ENCODE data around the gene KDM4C. TPM values are rescaled to one million over a fixed set of nuclear protein-coding genes. Genes with fewer than 3 reads are reported as not detected.

KDM4C gene
- total and polyA plus RNA-seq, 2 of the 8 experiments (the other 6 are each of a cell fraction or from before 2014, with no cell fraction given) = 13.0 to 26.1 TPM

DNA sequence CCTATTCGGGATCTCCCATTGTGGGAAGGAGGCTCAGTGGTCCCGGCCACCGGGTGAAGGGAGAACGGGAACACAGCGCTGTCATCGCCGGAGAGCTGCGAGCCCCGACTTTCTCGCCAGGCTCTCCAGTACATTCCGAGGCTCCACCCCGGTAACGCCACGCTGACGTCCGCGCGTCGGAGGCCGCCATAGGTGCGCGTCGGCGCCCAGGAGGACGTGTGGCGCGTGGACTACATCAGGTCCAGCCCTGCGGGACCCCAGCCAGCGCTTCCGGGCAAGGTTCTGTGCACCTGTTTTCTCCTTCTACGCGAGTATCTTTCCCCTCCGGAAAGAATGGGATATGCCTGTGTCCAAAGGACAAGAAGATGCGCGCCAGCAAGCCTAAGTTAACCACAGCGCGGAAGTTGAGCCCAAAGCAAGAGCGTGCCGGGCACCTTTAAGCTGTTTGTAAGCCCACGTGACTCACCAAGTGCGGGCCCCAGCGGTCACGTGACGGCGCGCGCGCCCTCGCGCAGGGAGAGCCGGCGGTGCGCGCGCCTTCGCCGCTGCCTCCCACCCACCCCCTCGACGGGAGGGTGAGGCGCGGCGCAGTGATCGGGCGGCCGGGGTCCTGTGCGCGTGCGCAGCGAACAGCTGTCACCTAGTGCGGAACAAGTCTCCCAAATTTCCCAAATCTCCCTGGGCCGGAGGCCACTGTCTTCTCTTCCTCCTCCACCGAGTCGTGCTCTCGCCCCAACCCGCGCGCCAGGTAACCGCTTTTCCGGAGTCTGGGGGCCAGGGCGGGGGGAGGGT is at the start of gene KDM4C (continued):
- no peak for TF ChIP-seq POU5F1 (IDR thresholded peaks at IDR 0.05; ENCODE audit: low read depth, low read length)
- TF ChIP-seq BACH1 (IDR thresholded peaks at IDR 0.05; ENCODE audit: low read length) = peak; percentile 52
- peak; percentile 95 for TF ChIP-seq CREB1 (IDR thresholded peaks at IDR 0.05)
- TF ChIP-seq KDM1A (IDR thresholded peaks at IDR 0.05; ENCODE audit: borderline replicate concordance, low read length) = no peak
- TF ChIP-seq PHF8 (conservative IDR thresholded peaks at IDR 0.05; ENCODE audit: low read depth, low read length) = peak; percentile 94
- TF ChIP-seq EGR1 (IDR thresholded peaks at IDR 0.05; ENCODE audit: borderline replicate concordance, low read depth, low read length) = peak; percentile 77
- peak in 1 of 2 experiments; percentile 38; a peak in 1 of 3 replicates for TF ChIP-seq EP300 (IDR thresholded peaks at IDR 0.05; ENCODE audit: borderline replicate concordance in 1 of 2, low read depth in 2 of 2, low read length in 2 of 2)
- no peak for TF ChIP-seq BCL11A (IDR thresholded peaks at IDR 0.05; ENCODE audit: low read depth in 2 of 2, low read length in 2 of 2)
- TF ChIP-seq YY1 (IDR thresholded peaks at IDR 0.05; ENCODE audit: low read depth, low read length) = peak; percentile 87
- peak; percentile 93 for TF ChIP-seq RBBP5 (IDR thresholded peaks at IDR 0.05; ENCODE audit: borderline replicate concordance, low read depth, low read length)
- peak; percentile 49 to 66; a peak in 2 of 4 replicates for TF ChIP-seq HDAC2 (IDR thresholded peaks at IDR 0.05; ENCODE audit: borderline replicate concordance in 1 of 2, low read depth in 2 of 2, low read length in 2 of 2)
- peak; percentile 98 for TF ChIP-seq ATF3 (IDR thresholded peaks at IDR 0.05; ENCODE audit: insufficient read depth, low read depth, low read length)
- no peak for TF ChIP-seq CBX5 (IDR thresholded peaks at IDR 0.05; ENCODE audit: low read depth, low read length)
- TF ChIP-seq KDM5A (IDR thresholded peaks at IDR 0.05; ENCODE audit: low read length) = peak; percentile 42; the same call in 1 of the 2 replicates
- TF ChIP-seq RXRA (IDR thresholded peaks at IDR 0.05; ENCODE audit: insufficient read depth, low read depth, low read length) = no peak
- TF ChIP-seq ZNF274 (IDR thresholded peaks at IDR 0.05; ENCODE audit: borderline replicate concordance, extremely low read depth, low read length) = no peak
- peak; percentile 5; the same call in 1 of the 2 replicates for TF ChIP-seq CHD2 (IDR thresholded peaks at IDR 0.05; ENCODE audit: low read length)
- peak; percentile 88 for TF ChIP-seq TBP (IDR thresholded peaks at IDR 0.05; ENCODE audit: low read depth, low read length)
- TF ChIP-seq CBX8 (IDR thresholded peaks at IDR 0.05; ENCODE audit: borderline replicate concordance, low read depth, low read length) = no peak
- no peak for TF ChIP-seq SIRT6 (IDR thresholded peaks at IDR 0.05; ENCODE audit: low read length)
- TF ChIP-seq NRF1 (IDR thresholded peaks at IDR 0.05; ENCODE audit: low read depth, low read length) = peak; percentile 90
- TF ChIP-seq SAP30 (IDR thresholded peaks at IDR 0.05; ENCODE audit: insufficient read depth, insufficient replicate concordance, low read length) = peak; percentile 13
- TF ChIP-seq SIN3A (conservative IDR thresholded peaks at IDR 0.05 in 1 of 2, IDR thresholded peaks at IDR 0.05 in 1 of 2; ENCODE audit: low read depth in 1 of 2, low read length in 2 of 2) = peak; percentile 80 to 86; a peak in 3 of 4 replicates
- TF ChIP-seq CEBPB (IDR thresholded peaks at IDR 0.05; ENCODE audit: low read depth, low read length) = no peak

Data from H1 (cell line).